ENCODE results near the gene MKRN2OS.

GRCh38 chr3:12568747-12569146 is 23.4 kb upstream of the MKRN2OS start:
- TF ChIP-seq CTCF (IDR thresholded peaks at IDR 0.05; ENCODE audit: insufficient read depth, low read length, poor library complexity, severe bottlenecking), result no peak
- no peak for TF ChIP-seq EZH2phosphoT487 (conservative IDR thresholded peaks at IDR 0.05; ENCODE audit: low read length)

Measured in SU-DHL-6 (cell line).